ENCODE measurements around the gene AUTS2.
"Not testable (repeated sequence)": the region's sequence is repeated elsewhere in the genome, so short reads cannot be mapped to it uniquely, and the experiment has no call there.

AUTS2 gene

GRCh38 chr7:69772718-69773436 lies 174.6 kb downstream of the AUTS2 start:
- Histone ChIP-seq H3K4me3 (ENCODE audit: low read length) (no peak overlapping the region), H3K36me3 (ENCODE audit: insufficient read depth, low read depth, low read length) (no peaks in the 10 kb centered on the region), H3K27ac (ENCODE audit: low read length) (no peak overlapping the region), H3K4me1 (ENCODE audit: insufficient read depth, low read length) (peaks cover 9% of the 10 kb centered on the region; the same call in 1 of the 2 replicates), H3K9ac (ENCODE audit: low read depth, low read length) (no peak overlapping the region), H3K27me3 (ENCODE audit: insufficient read depth, low read length) (no peaks in the 10 kb centered on the region), H3K9me3 (ENCODE audit: insufficient read depth, low read depth, low read length) (no peaks in the 10 kb centered on the region)

- Histone ChIP-seq H3K4me1 (ENCODE audit: insufficient read depth, low read length) (peaks cover 9% of the 10 kb centered on the region; the same call in 1 of the 2 replicates), H3K9me3 (ENCODE audit: insufficient read depth, low read depth, low read length) (no peaks in the 10 kb centered on the region), H3K27ac (ENCODE audit: low read length) (no peak overlapping the region), H3K36me3 (ENCODE audit: insufficient read depth, low read depth, low read length) (no peaks in the 10 kb centered on the region), H3K9ac (ENCODE audit: low read depth, low read length) (no peak overlapping the region), H3K27me3 (ENCODE audit: insufficient read depth, low read length) (no peaks in the 10 kb centered on the region), H3K4me3 (ENCODE audit: low read length) (no peak overlapping the region)
These were observed 175.4 kb downstream of the AUTS2 start for GRCh38 chr7:69773535-69774225.

GRCh38 chr7:69775231-69775771 lies 177.0 kb downstream of the AUTS2 start:
- H3K9me3 ChIP-seq (ENCODE audit: insufficient read depth, low read depth, low read length) = no peaks in the 10 kb centered on the region
- H3K27me3 ChIP-seq (ENCODE audit: insufficient read depth, low read length) = no peaks in the 10 kb centered on the region
- H3K9ac ChIP-seq (ENCODE audit: low read depth, low read length) = no peak overlapping the region
- H3K27ac ChIP-seq (ENCODE audit: low read length) = no peak overlapping the region
- no peak overlapping the region for H3K4me3 ChIP-seq (ENCODE audit: low read length)
- H3K36me3 ChIP-seq (ENCODE audit: insufficient read depth, low read depth, low read length) = no peaks in the 10 kb centered on the region
- H3K4me1 ChIP-seq (ENCODE audit: insufficient read depth, low read length) = peaks cover 11% of the 10 kb centered on the region

DNA sequence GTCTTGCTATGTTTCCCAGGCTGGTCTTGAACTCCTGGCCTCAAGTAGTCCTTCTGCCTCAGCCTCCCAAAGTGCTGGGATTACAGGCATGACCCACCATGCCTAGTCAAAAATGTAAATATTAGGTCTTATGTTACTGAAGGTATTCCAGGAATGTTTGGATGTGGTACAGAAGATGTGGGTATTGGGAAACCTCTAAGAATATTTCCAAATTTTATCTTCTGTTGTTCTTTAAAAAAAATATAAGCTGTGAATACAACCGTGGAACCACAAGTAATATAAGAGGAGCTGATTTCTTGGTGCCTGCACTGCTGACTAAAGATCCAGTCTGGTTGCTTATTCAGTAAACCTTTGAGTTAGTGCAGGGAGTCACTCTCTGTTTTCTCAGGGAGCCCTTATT lies 178.3 kb downstream of the AUTS2 start:
- Histone ChIP-seq H3K9ac (ENCODE audit: low read depth, low read length) (no peak overlapping the region), H3K27me3 (ENCODE audit: insufficient read depth, low read length) (no peaks in the 10 kb centered on the region), H3K27ac (ENCODE audit: low read length) (no peak overlapping the region), H3K4me3 (ENCODE audit: low read length) (no peak overlapping the region), H3K4me1 (ENCODE audit: insufficient read depth, low read length) (peaks cover 11% of the 10 kb centered on the region), H3K9me3 (ENCODE audit: insufficient read depth, low read depth, low read length) (no peaks in the 10 kb centered on the region), H3K36me3 (ENCODE audit: insufficient read depth, low read depth, low read length) (no peaks in the 10 kb centered on the region)

- no peaks in the 10 kb centered on the region for H3K9me3 ChIP-seq (ENCODE audit: insufficient read depth, low read depth, low read length)
- no peak overlapping the region for H3K4me3 ChIP-seq (ENCODE audit: low read length)
- peaks cover 11% of the 10 kb centered on the region for H3K4me1 ChIP-seq (ENCODE audit: insufficient read depth, low read length)
- no peaks in the 10 kb centered on the region for H3K27me3 ChIP-seq (ENCODE audit: insufficient read depth, low read length)
- H3K9ac ChIP-seq (ENCODE audit: low read depth, low read length) = no peak overlapping the region
- no peaks in the 10 kb centered on the region for H3K36me3 ChIP-seq (ENCODE audit: insufficient read depth, low read depth, low read length)
- no peak overlapping the region for H3K27ac ChIP-seq (ENCODE audit: low read length)
These were observed 179.9 kb downstream of the AUTS2 start for GRCh38 chr7:69778138-69778537.

- Histone ChIP-seq H3K36me3 (ENCODE audit: insufficient read depth, low read depth, low read length) (no peaks in the 10 kb centered on the region), H3K4me1 (ENCODE audit: insufficient read depth, low read length) (peaks cover 11% of the 10 kb centered on the region), H3K9me3 (ENCODE audit: insufficient read depth, low read depth, low read length) (no peaks in the 10 kb centered on the region), H3K4me3 (ENCODE audit: low read length) (no peak overlapping the region), H3K9ac (ENCODE audit: low read depth, low read length) (no peak overlapping the region), H3K27ac (ENCODE audit: low read length) (no peak overlapping the region), H3K27me3 (ENCODE audit: insufficient read depth, low read length) (no peaks in the 10 kb centered on the region)
These were observed 182.1 kb downstream of the AUTS2 start for GRCh38 chr7:69780379-69780778.

DNA sequence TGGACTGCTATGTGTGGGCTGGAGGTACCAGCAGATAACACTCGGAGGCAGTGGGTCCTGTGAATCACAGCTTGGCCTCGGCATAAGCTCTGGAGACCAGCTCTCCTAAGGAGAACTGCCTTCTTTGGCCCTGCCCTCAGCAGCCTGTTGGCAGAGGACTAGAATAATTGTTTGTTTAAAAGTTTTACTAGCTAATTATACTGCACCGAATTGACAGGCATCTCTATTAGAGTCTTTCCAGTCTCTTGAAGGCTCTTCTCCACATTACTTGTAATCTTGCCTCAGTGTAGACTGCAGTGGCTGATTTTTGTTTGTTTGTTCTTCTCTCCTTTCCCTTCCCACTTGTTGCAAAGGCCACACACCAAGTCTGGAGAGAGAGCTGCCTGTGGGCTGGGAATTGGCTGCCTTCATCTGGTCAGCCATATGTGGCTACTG lies 183.2 kb downstream of the AUTS2 start:
- Histone ChIP-seq H3K27me3 (ENCODE audit: insufficient read depth, low read length) (no peaks in the 10 kb centered on the region), H3K9ac (ENCODE audit: low read depth, low read length) (no peak overlapping the region), H3K27ac (ENCODE audit: low read length) (no peak overlapping the region), H3K9me3 (ENCODE audit: insufficient read depth, low read depth, low read length) (no peaks in the 10 kb centered on the region; the same call in 1 of the 2 replicates), H3K4me1 (ENCODE audit: insufficient read depth, low read length) (peaks cover 11% of the 10 kb centered on the region), H3K36me3 (ENCODE audit: insufficient read depth, low read depth, low read length) (no peaks in the 10 kb centered on the region), H3K4me3 (ENCODE audit: low read length) (no peak overlapping the region)

GRCh38 chr7:69782917-69783684 lies 184.8 kb downstream of the AUTS2 start:
- H3K4me1 ChIP-seq (ENCODE audit: insufficient read depth, low read length) = peaks cover 11% of the 10 kb centered on the region
- no peak overlapping the region for H3K27ac ChIP-seq (ENCODE audit: low read length)
- H3K27me3 ChIP-seq (ENCODE audit: insufficient read depth, low read length) = no peaks in the 10 kb centered on the region
- no peaks in the 10 kb centered on the region; the same call in 1 of the 2 replicates for H3K9me3 ChIP-seq (ENCODE audit: insufficient read depth, low read depth, low read length)
- no peak overlapping the region for H3K9ac ChIP-seq (ENCODE audit: low read depth, low read length)
- H3K4me3 ChIP-seq (ENCODE audit: low read length) = no peak overlapping the region
- no peaks in the 10 kb centered on the region for H3K36me3 ChIP-seq (ENCODE audit: insufficient read depth, low read depth, low read length)

DNA sequence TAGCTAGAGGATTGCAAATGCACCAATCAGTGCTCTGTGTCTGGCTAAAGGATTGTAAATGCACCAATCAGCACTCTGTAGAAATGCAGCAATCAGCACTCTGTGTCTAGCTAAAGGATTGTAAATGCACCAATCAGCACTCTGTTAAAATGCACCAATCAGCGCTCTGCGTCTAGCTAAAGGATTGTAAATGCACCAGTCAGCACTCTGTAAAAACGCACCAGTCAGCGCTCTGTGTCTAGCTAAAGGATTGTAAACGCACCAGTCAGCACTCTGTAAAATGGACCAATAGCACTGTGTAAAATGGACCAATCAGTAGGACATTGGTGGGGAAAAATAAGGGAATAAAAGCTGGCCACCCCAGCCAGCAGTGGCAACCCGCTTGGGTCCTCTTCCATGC lies 187.9 kb downstream of the AUTS2 start:
- not testable (repeated sequence) for H3K27ac ChIP-seq (ENCODE audit: low read length); H3K4me1 ChIP-seq (ENCODE audit: insufficient read depth, low read length); H3K4me3 ChIP-seq (ENCODE audit: low read length); H3K36me3 ChIP-seq (ENCODE audit: insufficient read depth, low read depth, low read length); H3K27me3 ChIP-seq (ENCODE audit: insufficient read depth, low read length); H3K9me3 ChIP-seq (ENCODE audit: insufficient read depth, low read depth, low read length); H3K9ac ChIP-seq (ENCODE audit: low read depth, low read length)

DNA sequence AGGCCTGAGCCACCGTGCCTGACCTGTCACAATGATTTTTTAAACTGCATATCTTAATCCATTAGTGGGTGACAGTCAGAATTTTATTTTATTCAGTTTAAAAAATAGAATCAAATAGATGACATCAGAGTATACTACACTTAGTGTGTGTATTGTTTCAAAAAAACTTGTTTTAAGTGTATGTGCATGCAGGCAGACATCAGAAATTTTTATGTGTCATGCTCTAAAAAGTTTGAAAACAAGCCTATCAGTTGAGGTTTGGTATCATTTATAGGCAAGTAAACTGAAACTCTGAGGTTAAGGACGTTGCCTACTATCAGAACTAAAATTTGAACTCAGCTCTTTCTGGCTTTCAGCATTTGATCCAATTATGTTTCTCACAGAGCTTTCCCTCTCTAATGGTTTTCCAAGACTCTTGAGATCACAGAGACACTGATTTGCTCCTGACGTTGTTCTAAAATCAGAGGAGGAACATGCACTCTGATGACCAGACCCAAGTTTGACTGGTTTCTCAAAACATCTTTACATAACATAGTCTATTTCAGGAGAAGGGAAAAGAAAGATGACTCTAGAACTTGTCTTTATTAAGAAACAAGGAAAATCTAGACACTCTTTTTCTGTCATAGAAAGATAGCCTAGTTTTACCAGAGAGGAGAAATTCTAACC lies 188.6 kb downstream of the AUTS2 start:
- Histone ChIP-seq H3K4me1 (ENCODE audit: insufficient read depth, low read length) (no peaks in the 10 kb centered on the region), H3K27me3 (ENCODE audit: insufficient read depth, low read length) (no peaks in the 10 kb centered on the region), H3K9me3 (ENCODE audit: insufficient read depth, low read depth, low read length) (no peaks in the 10 kb centered on the region; the same call in 1 of the 2 replicates), H3K9ac (ENCODE audit: low read depth, low read length) (no peak overlapping the region), H3K4me3 (ENCODE audit: low read length) (no peak overlapping the region), H3K27ac (ENCODE audit: low read length) (no peak overlapping the region), H3K36me3 (ENCODE audit: insufficient read depth, low read depth, low read length) (no peaks in the 10 kb centered on the region)

- no peaks in the 10 kb centered on the region for H3K36me3 ChIP-seq (ENCODE audit: insufficient read depth, low read depth, low read length)
- no peak overlapping the region for H3K27ac ChIP-seq (ENCODE audit: low read length)
- H3K4me1 ChIP-seq (ENCODE audit: insufficient read depth, low read length) = no peaks in the 10 kb centered on the region
- no peaks in the 10 kb centered on the region; the same call in 1 of the 2 replicates for H3K9me3 ChIP-seq (ENCODE audit: insufficient read depth, low read depth, low read length)
- no peak overlapping the region for H3K4me3 ChIP-seq (ENCODE audit: low read length)
- no peak overlapping the region for H3K9ac ChIP-seq (ENCODE audit: low read depth, low read length)
- no peaks in the 10 kb centered on the region for H3K27me3 ChIP-seq (ENCODE audit: insufficient read depth, low read length)
These were observed 189.6 kb downstream of the AUTS2 start for GRCh38 chr7:69787736-69788431.

All from iPS-20b (cell line).